PFSK-1 (cell line): ENCODE measurements around the gene PHYH.

Source experiments
- POLR2AphosphoS5 ChIP-seq: IDR thresholded peaks from 2 replicates; pipeline ENCODE4 v1.6.1; 2012; ENCODE audit warnings: low read depth, mild to moderate bottlenecking, control low read depth, low read length, moderate library complexity
- TAF1 ChIP-seq: IDR thresholded peaks from 2 replicates; pipeline ENCODE4 v1.6.1; 2012; ENCODE audit warnings: low read length, control low read depth, borderline replicate concordance; ENCODE audit not compliant: insufficient read depth

- TF ChIP-seq TAF1 = no peak
- no peak for TF ChIP-seq POLR2AphosphoS5
Measured at GRCh38 chr10:13284050-13284449, 15.8 kb downstream of the PHYH start.
